Activated T-cell treated with anti-CD3 and anti-CD28 coated beads, Interleukin-2, amount 50 U/mL, for 24 hours (primary cell): ENCODE measurements around the gene SCAPER.
A peak's percentile ranks its signal among the peaks of the same experiment; 100 is the strongest.

ENCODE experiments used
- DNase-seq: peaks from one replicate; pipeline ENCODE4 v3.0.0-alpha.2; 2020
- H3K27ac Mint-ChIP-seq: 2 replicates; pipeline ENCODE4 v1.8.0; 2020; ENCODE audit warnings: mild to moderate bottlenecking, mixed read lengths
- H3K27me3 Mint-ChIP-seq: 2 replicates; pipeline ENCODE4 v1.8.0; 2020; ENCODE audit warnings: mixed read lengths
- H3K36me3 Mint-ChIP-seq: 2 replicates; pipeline ENCODE4 v1.8.0; 2020; ENCODE audit warnings: low read depth, mixed read lengths
- H3K4me1 Mint-ChIP-seq: 2 replicates; pipeline ENCODE4 v1.8.0; 2020; ENCODE audit warnings: low read depth, mixed read lengths
- H3K4me3 Mint-ChIP-seq: 2 replicates; pipeline ENCODE4 v1.8.0; 2020; ENCODE audit warnings: mild to moderate bottlenecking, moderate library complexity, mixed read lengths
- H3K9me3 Mint-ChIP-seq: 2 replicates; pipeline ENCODE4 v1.8.0; 2020; ENCODE audit warnings: mixed read lengths

SCAPER gene

GRCh38 chr15:76905013-76905839 lies at the start of gene SCAPER:
SCAPER (minus strand) TSS chr15:76905340; CDS start chr15:76883817, 21,523 bp downstream.
- peak; percentile 95 for DNase-seq
- Mint-ChIP-seq H3K4me3 (peak within 1 kb of the TSS; percentile 90), H3K27me3 (no peaks in the 10 kb centered on the region), H3K4me1 (peaks cover 36% of the 10 kb centered on the region), H3K36me3 (peaks cover 11% of the 10 kb centered on the region), H3K9me3 (no peaks in the 10 kb centered on the region), H3K27ac (peak within 1 kb of the TSS; percentile 96)

- no peak for DNase-seq
- Mint-ChIP-seq H3K36me3 (peaks cover 20% of the 10 kb centered on the region), H3K9me3 (no peaks in the 10 kb centered on the region), H3K4me1 (peaks cover 12% of the 10 kb centered on the region), H3K27me3 (no peaks in the 10 kb centered on the region), H3K4me3 (no peak overlapping the region), H3K27ac (no peak overlapping the region)
Observed at GRCh38 chr15:76954744-76955143, 49.6 kb upstream of the SCAPER start.

GRCh38 chr15:76953913-76954312 lies 48.8 kb upstream of the SCAPER start:
- Mint-ChIP-seq H3K36me3 (peaks cover 26% of the 10 kb centered on the region), H3K4me1 (peaks cover 12% of the 10 kb centered on the region), H3K4me3 (no peak overlapping the region), H3K27me3 (no peaks in the 10 kb centered on the region), H3K9me3 (no peaks in the 10 kb centered on the region), H3K27ac (no peak overlapping the region)
- DNase-seq, result no peak

DNA sequence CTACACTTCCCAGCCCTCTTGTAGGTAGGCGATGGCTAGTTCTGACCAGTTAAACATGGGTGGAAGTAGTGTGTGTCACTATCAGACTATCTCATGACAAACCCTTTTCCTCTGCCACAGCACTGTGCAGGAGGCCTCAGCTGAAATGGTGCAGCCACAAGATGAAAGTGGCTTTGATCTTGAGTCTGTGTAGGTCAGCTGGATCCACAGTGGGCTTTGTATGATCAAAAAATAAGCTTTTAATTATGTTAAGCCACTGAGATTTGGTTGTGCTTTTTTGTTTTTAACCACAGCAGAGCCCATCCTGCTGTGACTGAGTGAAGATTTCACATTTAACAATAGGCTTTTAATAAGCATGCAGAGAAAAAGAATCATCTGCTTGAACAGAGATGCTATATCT lies 46.1 kb upstream of the SCAPER start:
- peaks cover 52% of the 10 kb centered on the region for H3K36me3 Mint-ChIP-seq
- peaks cover 14% of the 10 kb centered on the region for H3K4me1 Mint-ChIP-seq
- H3K9me3 Mint-ChIP-seq, result no peaks in the 10 kb centered on the region
- peak overlapping the region; percentile 30 for H3K27ac Mint-ChIP-seq
- no peak for DNase-seq
- no peaks in the 10 kb centered on the region for H3K27me3 Mint-ChIP-seq
- H3K4me3 Mint-ChIP-seq, result no peak overlapping the region

GRCh38 chr15:76947454-76947853 lies 42.3 kb upstream of the SCAPER start:
- Mint-ChIP-seq H3K27ac (no peak overlapping the region), H3K4me3 (no peak overlapping the region), H3K4me1 (peaks cover 17% of the 10 kb centered on the region), H3K9me3 (no peaks in the 10 kb centered on the region), H3K27me3 (no peaks in the 10 kb centered on the region), H3K36me3 (peaks cover 81% of the 10 kb centered on the region)
- no peak for DNase-seq

DNA sequence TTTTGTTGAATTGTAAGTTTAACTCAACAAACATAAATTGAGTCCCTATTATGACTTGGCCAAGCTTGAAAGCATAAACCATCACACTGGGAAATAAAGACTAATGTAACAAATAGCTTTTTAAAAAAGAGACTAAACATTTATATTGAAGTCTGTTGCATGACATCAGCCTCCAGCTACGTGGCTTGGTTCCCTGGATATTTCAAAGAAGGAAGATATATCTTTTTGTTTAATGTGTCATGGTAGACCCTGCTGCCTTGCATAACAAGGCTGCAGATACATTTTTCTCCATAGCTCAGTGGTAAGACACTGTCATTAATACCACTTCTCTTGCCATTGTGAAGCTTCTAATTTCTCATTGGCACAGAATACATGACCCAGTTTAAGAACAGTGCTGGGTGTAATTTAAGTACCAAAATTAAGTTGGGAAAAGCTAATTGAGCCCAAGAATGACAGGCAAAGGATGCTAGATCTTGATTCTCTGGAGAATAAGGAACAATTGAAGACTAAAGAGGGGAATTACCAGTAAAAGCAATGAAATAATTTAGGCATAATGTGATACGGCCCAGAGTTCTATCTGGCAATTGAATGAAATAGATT lies 40.5 kb upstream of the SCAPER start:
- Mint-ChIP-seq H3K36me3 (peaks cover 76% of the 10 kb centered on the region), H3K4me1 (peaks cover 8% of the 10 kb centered on the region)

DNA sequence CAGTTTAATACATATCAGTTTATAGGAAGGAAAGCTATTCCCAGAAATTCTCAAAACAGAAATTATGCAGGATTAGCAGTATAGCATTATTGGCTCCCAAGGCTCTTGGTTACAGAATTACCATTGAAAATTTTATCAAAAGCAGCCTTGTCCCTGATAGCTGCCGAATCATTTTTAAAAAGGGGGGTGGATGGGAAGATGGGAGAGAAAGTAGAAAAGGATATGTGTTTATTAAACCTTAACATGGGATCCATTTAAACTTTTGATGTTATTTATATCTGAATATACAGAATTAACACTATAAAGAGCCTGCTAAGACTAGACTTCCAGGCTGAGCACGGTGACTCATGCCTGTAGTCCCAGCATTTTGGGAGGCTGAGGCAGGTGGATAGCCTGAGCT lies 37.2 kb upstream of the SCAPER start:
- no peak for DNase-seq
- Mint-ChIP-seq H3K9me3 (no peaks in the 10 kb centered on the region), H3K4me3 (no peak overlapping the region), H3K27me3 (no peaks in the 10 kb centered on the region), H3K36me3 (peaks cover 69% of the 10 kb centered on the region), H3K27ac (no peak overlapping the region), H3K4me1 (peaks cover 14% of the 10 kb centered on the region)

More for the DNA sequence above, 40.5 kb upstream of the SCAPER start:
- no peaks in the 10 kb centered on the region for H3K9me3 Mint-ChIP-seq
- no peak overlapping the region for H3K4me3 Mint-ChIP-seq
- no peak overlapping the region for H3K27ac Mint-ChIP-seq
- DNase-seq, result no peak
- no peaks in the 10 kb centered on the region for H3K27me3 Mint-ChIP-seq

- Mint-ChIP-seq H3K27me3 (no peaks in the 10 kb centered on the region), H3K4me3 (no peak overlapping the region), H3K36me3 (peaks cover 69% of the 10 kb centered on the region), H3K27ac (no peak overlapping the region), H3K9me3 (no peaks in the 10 kb centered on the region), H3K4me1 (peaks cover 17% of the 10 kb centered on the region)
- no peak for DNase-seq
Observed at GRCh38 chr15:76941636-76942035, 36.5 kb upstream of the SCAPER start.

DNA sequence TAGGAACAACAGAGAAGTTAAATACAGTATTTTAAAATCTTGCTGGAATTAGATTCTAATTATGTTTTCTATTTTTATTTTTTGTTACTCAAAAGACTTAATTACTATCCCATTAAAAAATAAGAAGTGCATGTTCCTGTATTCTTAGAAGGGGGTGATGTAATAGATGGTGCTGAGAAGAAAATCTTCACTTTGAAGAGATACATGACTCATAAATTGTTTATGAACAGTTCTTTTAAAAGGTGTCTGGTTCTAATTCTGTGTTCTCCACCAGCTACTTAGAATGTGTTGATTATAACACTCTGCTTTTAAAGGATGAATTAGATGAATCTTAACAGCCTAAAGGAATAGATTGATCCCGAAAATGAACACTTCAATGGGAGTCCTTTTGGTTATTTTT lies 34.6 kb upstream of the SCAPER start:
- H3K4me1 Mint-ChIP-seq, result peaks cover 22% of the 10 kb centered on the region
- no peak overlapping the region for H3K27ac Mint-ChIP-seq
- no peak for DNase-seq
- H3K36me3 Mint-ChIP-seq, result peaks cover 69% of the 10 kb centered on the region
- no peaks in the 10 kb centered on the region for H3K9me3 Mint-ChIP-seq
- no peaks in the 10 kb centered on the region for H3K27me3 Mint-ChIP-seq
- H3K4me3 Mint-ChIP-seq, result no peak overlapping the region

GRCh38 chr15:76938752-76939151 lies 33.6 kb upstream of the SCAPER start:
- no peak for DNase-seq
- peaks cover 69% of the 10 kb centered on the region for H3K36me3 Mint-ChIP-seq
- no peaks in the 10 kb centered on the region for H3K9me3 Mint-ChIP-seq
- no peaks in the 10 kb centered on the region for H3K27me3 Mint-ChIP-seq
- H3K4me1 Mint-ChIP-seq, result peaks cover 26% of the 10 kb centered on the region
- no peak overlapping the region for H3K27ac Mint-ChIP-seq
- no peak overlapping the region for H3K4me3 Mint-ChIP-seq

- no peaks in the 10 kb centered on the region for H3K27me3 Mint-ChIP-seq
- H3K27ac Mint-ChIP-seq, result no peak overlapping the region
- no peak overlapping the region for H3K4me3 Mint-ChIP-seq
- DNase-seq, result no peak
- no peaks in the 10 kb centered on the region for H3K9me3 Mint-ChIP-seq
- H3K4me1 Mint-ChIP-seq, result peaks cover 42% of the 10 kb centered on the region
- peaks cover 73% of the 10 kb centered on the region for H3K36me3 Mint-ChIP-seq
Observed at GRCh38 chr15:76936671-76937070, 31.5 kb upstream of the SCAPER start.

- Mint-ChIP-seq H3K27ac (no peak overlapping the region), H3K9me3 (no peaks in the 10 kb centered on the region), H3K4me1 (peaks cover 48% of the 10 kb centered on the region), H3K36me3 (peaks cover 70% of the 10 kb centered on the region), H3K4me3 (no peak overlapping the region), H3K27me3 (no peaks in the 10 kb centered on the region)
- DNase-seq, result no peak
Observed at GRCh38 chr15:76935620-76936019, 30.5 kb upstream of the SCAPER start.

GRCh38 chr15:76932135-76932966 lies 27.2 kb upstream of the SCAPER start:
- no peak for DNase-seq
- Mint-ChIP-seq H3K4me3 (peak overlapping the region; percentile 85), H3K36me3 (peaks cover 48% of the 10 kb centered on the region)

GRCh38 chr15:76931397-76932134 lies 26.4 kb upstream of the SCAPER start, which contains the start of gene RCN2:
RCN2 (plus strand) TSS chr15:76931749; CDS start chr15:76931842, 93 bp downstream.
- no peaks in the 10 kb centered on the region for H3K27me3 Mint-ChIP-seq
- H3K36me3 Mint-ChIP-seq, result peaks cover 40% of the 10 kb centered on the region
- DNase-seq, result peak; percentile 94
- peak within 1 kb of the TSS; percentile 90 for H3K27ac Mint-ChIP-seq
- peaks cover 39% of the 10 kb centered on the region for H3K4me1 Mint-ChIP-seq
- H3K9me3 Mint-ChIP-seq, result no peaks in the 10 kb centered on the region
- peak within 1 kb of the TSS; percentile 85 for H3K4me3 Mint-ChIP-seq

More at GRCh38 chr15:76932135-76932966, 27.2 kb upstream of the SCAPER start:
- Mint-ChIP-seq H3K9me3 (no peaks in the 10 kb centered on the region), H3K27ac (peak overlapping the region; percentile 76), H3K4me1 (peaks cover 44% of the 10 kb centered on the region), H3K27me3 (no peaks in the 10 kb centered on the region)
